ENCODE measurements around the gene MAGI2.

The MAGI2 gene

DNA sequence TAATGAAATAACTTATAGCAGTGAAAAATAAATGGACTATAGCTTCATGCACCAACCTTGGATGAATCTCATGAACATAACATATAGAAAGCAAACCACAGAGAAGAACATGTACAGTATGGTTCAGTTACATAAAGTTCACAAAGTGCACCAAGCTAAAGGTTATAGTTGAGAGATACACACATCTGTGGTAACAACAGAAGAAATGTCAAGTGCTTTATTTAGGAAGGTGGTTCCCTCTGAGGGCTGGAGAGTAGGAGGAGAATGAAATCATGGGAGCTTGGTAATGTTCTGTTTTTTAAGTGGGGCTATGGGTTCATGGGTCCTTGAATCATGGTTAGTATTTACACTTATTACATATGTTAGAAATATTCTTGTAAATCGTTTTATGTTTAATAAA is 1331.6 kb downstream of the MAGI2 start:
- no peaks in the 10 kb centered on the region for H3K4me1 Mint-ChIP-seq (ENCODE audit: low read depth)
- H3K9me3 Mint-ChIP-seq = no peaks in the 10 kb centered on the region
- H3K27ac Mint-ChIP-seq = no peak overlapping the region
- peaks cover 2% of the 10 kb centered on the region for H3K27me3 Mint-ChIP-seq (ENCODE audit: low read depth)
- H3K4me3 Mint-ChIP-seq = no peak overlapping the region
- DNase-seq (ENCODE audit: low spot score) = no peak
- H3K36me3 Mint-ChIP-seq (ENCODE audit: low read depth) = no peaks in the 10 kb centered on the region

DNA sequence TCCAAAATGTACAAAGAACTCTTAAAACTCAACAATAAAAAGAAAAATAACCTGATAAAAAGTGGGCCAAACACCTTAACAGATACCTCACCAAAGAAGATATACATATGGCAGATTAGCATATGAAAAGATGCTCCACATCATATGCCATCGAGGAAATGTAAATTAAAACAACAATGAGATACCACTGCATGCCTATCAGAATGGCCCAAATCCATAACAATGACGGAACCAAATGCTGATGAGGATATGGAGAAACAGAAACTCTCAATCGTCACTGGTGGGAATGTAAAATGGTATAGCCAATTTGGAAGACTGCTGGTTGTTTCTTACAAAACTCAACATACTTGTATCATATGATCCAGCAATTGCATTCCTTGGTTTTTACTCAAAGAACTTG is 1335.0 kb downstream of the MAGI2 start:
- H3K9me3 Mint-ChIP-seq = no peaks in the 10 kb centered on the region
- peaks cover 6% of the 10 kb centered on the region for H3K27me3 Mint-ChIP-seq (ENCODE audit: low read depth)
- H3K4me1 Mint-ChIP-seq (ENCODE audit: low read depth) = no peaks in the 10 kb centered on the region
- H3K36me3 Mint-ChIP-seq (ENCODE audit: low read depth) = no peaks in the 10 kb centered on the region
- no peak overlapping the region for H3K4me3 Mint-ChIP-seq
- H3K27ac Mint-ChIP-seq = no peak overlapping the region
- no peak for DNase-seq (ENCODE audit: low spot score)

DNA sequence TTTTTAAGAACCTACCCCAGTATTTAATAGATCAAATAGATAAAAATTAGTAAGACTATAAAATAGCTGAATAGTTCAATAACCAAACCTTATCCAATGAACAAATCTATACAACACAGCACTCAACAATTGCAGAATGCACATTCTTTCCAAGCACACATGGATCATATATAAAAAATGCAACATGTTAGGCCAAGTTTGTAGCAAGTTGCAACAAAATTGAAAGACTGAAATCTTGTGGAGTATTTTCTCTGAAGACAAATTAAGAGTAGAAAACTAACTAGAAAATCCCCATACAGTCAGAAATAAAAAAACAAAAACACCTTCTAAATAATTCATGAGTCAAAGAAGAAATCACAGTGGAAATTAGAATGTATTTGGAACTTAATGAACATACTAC is 1337.6 kb downstream of the MAGI2 start:
- Mint-ChIP-seq H3K27ac (no peak overlapping the region), H3K27me3 (ENCODE audit: low read depth) (peaks cover 10% of the 10 kb centered on the region), H3K9me3 (no peaks in the 10 kb centered on the region), H3K4me3 (no peak overlapping the region), H3K36me3 (ENCODE audit: low read depth) (no peaks in the 10 kb centered on the region), H3K4me1 (ENCODE audit: low read depth) (no peaks in the 10 kb centered on the region)
- DNase-seq (ENCODE audit: low spot score) = no peak

DNA sequence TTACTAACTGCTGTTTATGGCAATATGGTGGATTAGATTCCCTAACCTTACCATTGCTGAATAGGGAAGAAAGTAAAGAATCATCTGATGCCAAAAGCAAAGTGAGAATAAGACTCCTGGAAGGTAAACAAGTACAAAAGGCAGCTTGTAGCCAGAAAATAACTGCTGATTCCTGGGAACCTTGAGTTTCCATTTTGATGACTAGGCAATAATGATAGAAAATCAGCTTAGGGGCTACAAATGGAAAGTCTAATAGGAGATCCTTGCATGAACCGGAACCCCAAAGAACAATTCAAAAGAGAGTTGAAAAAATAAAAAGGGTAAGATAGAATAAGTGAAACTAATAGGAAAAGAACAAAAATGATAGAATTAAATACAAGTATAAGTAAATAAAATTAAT is 1338.5 kb downstream of the MAGI2 start:
- DNase-seq (ENCODE audit: low spot score) = no peak
- Mint-ChIP-seq H3K9me3 (no peaks in the 10 kb centered on the region), H3K27ac (no peak overlapping the region), H3K36me3 (ENCODE audit: low read depth) (no peaks in the 10 kb centered on the region), H3K4me1 (ENCODE audit: low read depth) (no peaks in the 10 kb centered on the region), H3K4me3 (no peak overlapping the region), H3K27me3 (ENCODE audit: low read depth) (peaks cover 10% of the 10 kb centered on the region)

DNA sequence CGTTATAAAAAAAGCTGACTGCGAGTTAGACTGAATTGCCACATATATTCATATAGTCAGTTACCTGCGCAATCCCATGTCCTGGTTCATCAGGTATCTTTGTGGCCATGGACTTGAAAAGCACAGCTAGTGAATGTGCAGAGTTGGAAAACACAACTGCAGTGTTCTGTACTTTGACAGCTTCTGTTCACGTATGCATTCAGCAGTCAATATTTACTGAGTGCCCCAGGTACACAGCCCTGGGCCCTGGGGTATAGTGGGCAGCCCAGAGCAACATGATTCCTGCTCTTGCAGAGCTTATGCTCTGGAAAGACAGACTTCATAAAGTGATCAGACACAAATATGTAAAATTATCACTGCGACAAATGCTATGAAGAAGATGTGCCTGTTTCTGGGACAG is 1341.0 kb downstream of the MAGI2 start:
- no peak for DNase-seq (ENCODE audit: low spot score)
- H3K27ac Mint-ChIP-seq = no peak overlapping the region
- H3K9me3 Mint-ChIP-seq = peaks cover 3% of the 10 kb centered on the region
- H3K36me3 Mint-ChIP-seq (ENCODE audit: low read depth) = no peaks in the 10 kb centered on the region
- peaks cover 10% of the 10 kb centered on the region for H3K27me3 Mint-ChIP-seq (ENCODE audit: low read depth)
- H3K4me3 Mint-ChIP-seq = no peak overlapping the region
- H3K4me1 Mint-ChIP-seq (ENCODE audit: low read depth) = no peaks in the 10 kb centered on the region

DNA sequence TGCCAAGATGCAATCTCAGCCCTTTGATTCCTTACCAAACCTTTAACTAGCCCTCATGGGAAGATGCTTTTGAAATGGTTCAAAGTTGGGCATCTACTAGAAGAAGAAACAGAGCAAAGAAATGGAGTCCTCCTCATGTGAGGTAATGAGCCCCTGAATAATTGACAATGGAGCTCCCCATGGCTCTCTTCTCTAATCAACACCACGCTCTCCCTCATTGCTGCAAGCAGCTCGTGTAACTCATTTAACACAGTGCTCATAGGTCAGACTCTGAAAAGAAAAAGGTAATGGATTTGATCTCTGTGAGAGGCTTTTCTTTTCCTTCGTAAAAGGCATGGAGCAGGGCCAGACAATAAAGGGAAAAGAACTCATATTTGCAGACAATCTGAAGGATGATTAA is 1342.1 kb downstream of the MAGI2 start:
- H3K4me1 Mint-ChIP-seq (ENCODE audit: low read depth) = no peaks in the 10 kb centered on the region
- peaks cover 7% of the 10 kb centered on the region for H3K27me3 Mint-ChIP-seq (ENCODE audit: low read depth)

DNA sequence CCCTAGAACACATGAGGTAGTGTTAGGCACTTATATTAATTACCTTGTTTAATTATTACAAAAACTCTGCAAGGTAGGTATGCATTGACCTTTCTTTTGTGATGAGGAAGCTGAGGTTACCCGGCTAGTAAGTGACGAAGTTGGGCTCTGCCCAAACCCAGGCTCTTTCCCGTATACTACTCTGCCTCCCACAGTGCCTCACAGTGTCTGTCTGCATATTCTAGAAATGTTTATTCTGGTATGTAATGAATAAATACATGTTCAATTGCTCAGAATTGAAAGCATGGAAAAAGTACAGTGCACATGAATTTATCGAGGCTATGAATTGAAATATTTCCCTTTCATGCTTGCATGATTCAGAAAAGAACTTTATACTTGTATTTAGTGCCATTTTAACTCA is 1350.0 kb downstream of the MAGI2 start:
- Mint-ChIP-seq H3K4me1 (ENCODE audit: low read depth) (no peaks in the 10 kb centered on the region), H3K4me3 (no peak overlapping the region), H3K27me3 (ENCODE audit: low read depth) (peaks cover 2% of the 10 kb centered on the region), H3K27ac (no peak overlapping the region), H3K36me3 (ENCODE audit: low read depth) (no peaks in the 10 kb centered on the region), H3K9me3 (peaks cover 1% of the 10 kb centered on the region)
- DNase-seq (ENCODE audit: low spot score) = no peak

More for the DNA sequence above, 1342.1 kb downstream of the MAGI2 start:
- Mint-ChIP-seq H3K36me3 (ENCODE audit: low read depth) (no peaks in the 10 kb centered on the region), H3K27ac (no peak overlapping the region), H3K9me3 (peaks cover 3% of the 10 kb centered on the region), H3K4me3 (no peak overlapping the region)
- no peak for DNase-seq (ENCODE audit: low spot score)

DNA sequence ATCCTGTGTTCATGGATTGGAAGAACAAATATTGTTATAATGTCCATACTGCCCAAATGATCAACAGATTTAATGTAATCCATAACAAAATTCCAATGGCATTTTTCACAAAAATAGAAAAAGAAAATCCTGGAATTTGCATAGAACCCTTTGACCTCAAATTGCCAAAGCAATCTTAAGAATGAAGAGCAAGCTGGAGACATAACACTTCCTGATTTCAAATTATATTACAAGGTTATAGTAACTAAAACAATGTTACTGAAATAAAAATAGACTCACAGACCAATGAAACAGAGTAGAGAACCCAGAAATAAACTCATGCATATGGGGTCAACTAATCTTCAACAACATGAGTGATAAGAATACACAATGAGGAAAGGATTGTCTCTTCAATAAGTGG is 1352.4 kb downstream of the MAGI2 start:
- Mint-ChIP-seq H3K4me3 (no peak overlapping the region), H3K4me1 (ENCODE audit: low read depth) (no peaks in the 10 kb centered on the region), H3K36me3 (ENCODE audit: low read depth) (no peaks in the 10 kb centered on the region), H3K9me3 (no peaks in the 10 kb centered on the region), H3K27ac (no peak overlapping the region), H3K27me3 (ENCODE audit: low read depth) (peaks cover 2% of the 10 kb centered on the region)
- DNase-seq (ENCODE audit: low spot score) = no peak

DNA sequence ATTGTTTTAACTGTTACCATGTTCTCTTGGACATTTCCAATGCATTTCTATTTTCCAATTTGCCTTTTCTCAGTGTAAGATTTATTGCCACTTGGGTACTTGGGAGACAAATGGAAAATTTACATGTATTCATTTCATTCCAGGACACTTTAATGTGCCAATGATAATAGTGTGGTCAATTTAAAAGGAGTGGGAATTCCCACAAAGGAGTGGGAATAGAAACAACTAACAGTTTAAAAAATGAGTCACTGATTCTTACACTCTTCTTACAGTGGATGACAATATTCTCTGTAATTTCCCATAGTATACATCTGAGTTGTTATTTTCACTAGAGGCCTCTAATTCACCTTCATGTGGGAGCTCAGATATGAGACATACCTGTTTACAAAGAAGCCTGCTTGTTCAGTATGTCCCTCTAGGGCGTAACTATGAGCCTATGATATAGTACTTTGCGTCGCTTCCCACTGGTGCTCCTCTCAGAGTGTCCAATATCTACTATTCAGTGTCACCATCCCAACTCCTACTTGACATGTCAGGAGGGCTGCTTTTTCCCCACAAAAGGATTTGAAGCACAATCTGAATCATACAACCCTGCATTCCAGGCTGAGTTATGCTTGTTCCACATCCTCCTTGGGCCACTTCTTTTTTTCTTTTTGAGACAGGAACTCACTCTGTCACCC is 1353.6 kb downstream of the MAGI2 start:
- no peak overlapping the region for H3K27ac Mint-ChIP-seq
- peaks cover 2% of the 10 kb centered on the region for H3K27me3 Mint-ChIP-seq (ENCODE audit: low read depth)
- no peaks in the 10 kb centered on the region for H3K4me1 Mint-ChIP-seq (ENCODE audit: low read depth)
- no peaks in the 10 kb centered on the region for H3K9me3 Mint-ChIP-seq
- no peak overlapping the region for H3K4me3 Mint-ChIP-seq
- no peaks in the 10 kb centered on the region for H3K36me3 Mint-ChIP-seq (ENCODE audit: low read depth)
- no peak for DNase-seq (ENCODE audit: low spot score)

DNA sequence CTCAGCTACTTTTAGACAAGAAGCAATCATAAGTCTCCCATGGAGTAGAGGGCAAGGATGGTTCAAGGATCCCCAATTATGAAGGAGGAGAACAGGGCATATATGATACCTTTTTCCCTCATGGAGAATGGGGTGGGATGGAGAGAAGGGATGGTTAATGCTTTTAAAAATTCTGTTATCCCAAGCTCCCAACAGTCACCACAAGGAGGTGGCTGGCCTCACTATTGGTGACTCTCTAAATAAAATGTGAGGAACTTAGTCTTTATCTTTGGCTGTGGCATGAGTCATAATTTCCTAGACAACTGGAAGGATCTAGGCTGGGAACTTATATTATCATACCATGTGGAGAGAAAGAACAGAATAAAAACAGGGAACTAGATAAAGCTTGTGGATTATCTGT is 1357.9 kb downstream of the MAGI2 start:
- H3K27me3 Mint-ChIP-seq (ENCODE audit: low read depth) = peaks cover 2% of the 10 kb centered on the region
- no peak for DNase-seq (ENCODE audit: low spot score)

DNA sequence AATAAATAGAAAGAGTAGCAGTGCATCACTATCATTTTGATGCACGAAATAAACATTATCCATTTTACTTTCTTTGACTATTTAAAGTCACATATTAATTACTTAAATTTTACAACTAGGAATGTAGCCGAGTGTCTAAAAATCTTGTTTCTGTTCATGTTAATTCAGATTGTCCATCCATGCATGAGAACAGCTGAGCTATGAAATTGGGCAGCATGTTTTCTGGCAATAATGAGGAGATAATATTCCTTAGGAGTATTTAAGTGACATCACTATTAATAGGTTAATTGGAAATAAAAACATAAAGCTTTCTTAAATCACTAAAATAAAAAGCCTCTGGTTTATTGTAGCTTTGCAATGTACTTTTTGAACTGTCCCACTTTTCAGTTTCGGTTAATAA is 1361.1 kb downstream of the MAGI2 start:
- H3K4me1 Mint-ChIP-seq (ENCODE audit: low read depth) = no peaks in the 10 kb centered on the region
- no peak overlapping the region for H3K27ac Mint-ChIP-seq
- no peaks in the 10 kb centered on the region for H3K36me3 Mint-ChIP-seq (ENCODE audit: low read depth)
- peaks cover 2% of the 10 kb centered on the region for H3K27me3 Mint-ChIP-seq (ENCODE audit: low read depth)
- no peak for DNase-seq (ENCODE audit: low spot score)
- H3K9me3 Mint-ChIP-seq = no peaks in the 10 kb centered on the region
- no peak overlapping the region for H3K4me3 Mint-ChIP-seq

More for the DNA sequence above, 1357.9 kb downstream of the MAGI2 start:
- Mint-ChIP-seq H3K4me3 (no peak overlapping the region), H3K36me3 (ENCODE audit: low read depth) (no peaks in the 10 kb centered on the region), H3K9me3 (no peaks in the 10 kb centered on the region), H3K27ac (no peak overlapping the region), H3K4me1 (ENCODE audit: low read depth) (no peaks in the 10 kb centered on the region)

DNA sequence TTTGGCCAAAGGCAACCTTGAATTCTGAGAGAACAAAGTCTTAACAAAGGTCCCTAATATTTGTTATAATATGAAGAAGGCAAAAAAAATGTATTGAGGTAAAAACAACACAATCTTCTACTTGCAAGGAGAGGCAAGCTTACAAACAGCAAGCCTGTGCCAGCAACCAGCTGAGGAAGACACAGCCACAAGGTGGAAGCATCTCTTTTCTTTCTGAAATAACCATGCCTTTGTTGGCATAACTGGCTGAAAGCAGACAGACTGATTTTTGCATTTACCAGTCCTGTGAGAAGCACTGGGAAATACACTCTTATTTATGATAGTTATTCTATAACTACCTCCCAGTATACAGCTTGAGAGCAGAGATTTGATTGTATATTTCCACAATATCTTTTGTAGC is 1362.9 kb downstream of the MAGI2 start:
- Mint-ChIP-seq H3K27ac (no peak overlapping the region), H3K36me3 (ENCODE audit: low read depth) (no peaks in the 10 kb centered on the region), H3K4me1 (ENCODE audit: low read depth) (no peaks in the 10 kb centered on the region), H3K27me3 (ENCODE audit: low read depth) (peaks cover 2% of the 10 kb centered on the region), H3K4me3 (no peak overlapping the region), H3K9me3 (no peaks in the 10 kb centered on the region)
- no peak for DNase-seq (ENCODE audit: low spot score)

DNA sequence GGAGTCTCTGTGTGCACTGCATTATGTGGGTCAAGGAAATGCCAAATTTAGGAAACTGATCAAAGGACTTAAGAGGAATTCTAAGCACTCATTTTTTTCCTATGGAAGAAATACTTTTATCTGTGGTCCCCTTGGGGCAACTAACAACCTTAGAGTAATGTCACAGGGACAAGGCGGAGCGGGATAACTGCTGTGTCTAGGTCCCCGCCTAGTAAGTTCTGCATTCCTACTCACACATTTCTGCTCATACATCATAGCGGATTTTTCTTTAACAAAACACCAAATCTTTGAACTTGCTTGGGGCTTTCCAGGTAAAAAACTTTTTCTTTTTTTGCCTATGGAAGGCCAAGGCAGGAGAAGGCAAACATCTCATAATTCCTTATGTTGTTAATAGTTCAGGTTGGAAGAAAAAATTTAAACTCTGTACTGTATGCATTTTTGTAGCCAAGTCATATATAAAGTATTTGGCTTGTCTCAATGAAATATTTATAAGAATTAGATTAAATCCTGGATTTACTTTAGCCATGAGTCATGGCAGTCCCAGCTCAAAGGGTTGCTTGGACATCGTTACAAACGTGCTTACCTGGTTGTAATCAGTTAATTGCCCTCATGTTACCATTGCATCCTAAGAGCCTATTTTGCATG is 1369.9 kb downstream of the MAGI2 start:
- Mint-ChIP-seq H3K36me3 (ENCODE audit: low read depth) (no peaks in the 10 kb centered on the region), H3K4me1 (ENCODE audit: low read depth) (no peaks in the 10 kb centered on the region), H3K27me3 (ENCODE audit: low read depth) (peaks cover 9% of the 10 kb centered on the region), H3K27ac (no peak overlapping the region), H3K9me3 (no peaks in the 10 kb centered on the region), H3K4me3 (no peak overlapping the region)
- DNase-seq (ENCODE audit: low spot score) = no peak

DNA sequence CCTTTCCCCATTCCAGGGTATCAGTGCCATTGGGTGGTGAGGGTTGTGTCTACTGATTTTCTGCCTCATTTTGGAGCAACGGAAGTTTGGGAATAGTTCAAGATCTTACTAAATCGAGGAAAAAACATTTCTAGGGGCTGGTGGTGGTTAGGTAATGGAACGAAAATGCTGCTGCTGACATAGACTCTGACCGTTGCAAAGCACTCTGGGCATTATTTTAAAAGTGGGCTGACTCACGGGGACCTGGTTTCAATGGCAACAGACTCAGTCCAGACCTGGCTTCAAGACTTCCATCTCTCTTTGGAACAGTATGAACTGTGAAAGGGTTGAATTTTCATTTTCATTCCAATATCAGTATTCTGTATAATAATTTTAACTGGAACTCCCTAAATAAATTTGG is 1370.9 kb downstream of the MAGI2 start:
- Mint-ChIP-seq H3K36me3 (ENCODE audit: low read depth) (no peaks in the 10 kb centered on the region), H3K27ac (no peak overlapping the region)

DNA sequence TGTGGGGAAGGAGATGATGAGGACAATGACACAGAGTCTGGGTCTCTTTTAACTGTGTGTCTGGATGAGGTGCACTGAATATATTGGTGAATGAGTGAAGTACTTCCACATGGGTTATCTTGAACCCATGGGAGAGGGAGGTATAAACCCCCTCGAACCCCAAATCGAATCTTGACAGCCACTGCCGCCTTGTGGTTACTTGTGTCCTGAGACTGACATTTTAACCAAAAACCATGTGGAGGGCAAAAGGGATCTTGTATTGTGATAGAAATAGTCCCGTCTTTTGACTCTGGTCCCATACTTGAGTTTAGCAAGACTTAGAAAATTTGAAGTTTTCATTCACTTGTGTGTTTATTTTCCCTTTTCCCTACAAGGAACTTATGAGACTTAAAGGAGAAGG is 1371.6 kb downstream of the MAGI2 start:
- Mint-ChIP-seq H3K4me3 (no peak overlapping the region), H3K36me3 (ENCODE audit: low read depth) (no peaks in the 10 kb centered on the region), H3K4me1 (ENCODE audit: low read depth) (no peaks in the 10 kb centered on the region), H3K27me3 (ENCODE audit: low read depth) (peaks cover 9% of the 10 kb centered on the region), H3K9me3 (no peaks in the 10 kb centered on the region), H3K27ac (no peak overlapping the region)
- no peak for DNase-seq (ENCODE audit: low spot score)

More for the DNA sequence above, 1370.9 kb downstream of the MAGI2 start:
- no peak for DNase-seq (ENCODE audit: low spot score)
- H3K4me3 Mint-ChIP-seq = no peak overlapping the region
- H3K27me3 Mint-ChIP-seq (ENCODE audit: low read depth) = peaks cover 9% of the 10 kb centered on the region
- H3K4me1 Mint-ChIP-seq (ENCODE audit: low read depth) = no peaks in the 10 kb centered on the region
- H3K9me3 Mint-ChIP-seq = no peaks in the 10 kb centered on the region
